Suprapubic skin (tissue), 4 donors: ENCODE measurements around the gene NAGA. TPM values are rescaled to one million over a fixed set of nuclear protein-coding genes. Genes with fewer than 3 reads are reported as not detected.

Experiments used
- DNase-seq, 2 donors: peaks; one replicate each; pipeline ENCODE4 v3.0.0-alpha.2; 2019; ENCODE audit warnings: low spot score in 2 of 2
- H3K27ac ChIP-seq: fragments of 200-600 bp; sonication (generic); one replicate; pipeline ENCODE4 v1.5.1; 2019
- H3K27me3 ChIP-seq: fragments of 200-600 bp; sonication (generic); one replicate; pipeline ENCODE4 v1.5.1; 2019
- H3K36me3 ChIP-seq: fragments of 200-600 bp; sonication (generic); one replicate; pipeline ENCODE4 v1.5.1; 2019
- H3K4me1 ChIP-seq: fragments of 200-600 bp; sonication (generic); one replicate; pipeline ENCODE4 v1.5.1; 2019
- H3K4me3 ChIP-seq: fragments of 200-600 bp; sonication (generic); one replicate; pipeline ENCODE4 v1.5.1; 2019; ENCODE audit warnings: mild to moderate bottlenecking
- H3K9me3 ChIP-seq: fragments of 200-600 bp; sonication (generic); one replicate; pipeline ENCODE4 v1.5.1; 2019
- EP300 ChIP-seq: sonication (generic); formaldehyde crosslinking; IDR thresholded peaks from one replicate; pipeline ENCODE4 v1.6.1; 2017; ENCODE audit warnings: antibody characterized with exemption
- POLR2A ChIP-seq, 2 donors: fragments of 450-650 bp; IDR thresholded peaks; one replicate each; pipeline ENCODE4 v1.6.1; 2017; ENCODE audit warnings: antibody characterized with exemption in 2 of 2, mild to moderate bottlenecking in 2 of 2, moderate library complexity in 2 of 2
- POLR2AphosphoS5 ChIP-seq, 3 donors: sonication (generic); formaldehyde crosslinking; IDR thresholded peaks; one replicate each; pipeline ENCODE4 v1.6.1; 2017; ENCODE audit warnings: antibody characterized with exemption in 3 of 3
- WGBS: methylation state at CpG from one replicate; pipeline ENCODE4 v1.1.5; 2018; 5-methylcytosine and 5-hydroxymethylcytosine counted together
- total RNA-seq, 4 donors: library from RNA; depleted of rRNA; stranded (reverse); fragments of >200 nt; gene quantifications; one replicate each; pipeline ENCODE4 v1.1.0, GENCODE V29; 2016
- TF ChIP-seq, protein P1 (sequence below), 2 donors: fragments of 200-600 bp in 1 of 2; fragments of 450-650 bp in 1 of 2; sonication (generic) in 1 of 2; IDR thresholded peaks; one replicate each; pipeline ENCODE4 v1.5.1; 2016 to 2019; ENCODE audit warnings: antibody characterized with exemption in 2 of 2, mild to moderate bottlenecking in 1 of 2, moderate library complexity in 1 of 2

NAGA gene
- total RNA-seq, 4 donors from 2014 or later = 20.9 to 25.9 (median 22.2) TPM

GRCh38 chr22:42077486-42078125, 7.0 kb upstream of the NAGA start:
- TF ChIP-seq POLR2AphosphoS5 (IDR thresholded peaks at IDR 0.05) (no peak), POLR2A (IDR thresholded peaks at IDR 0.05) (no peak)
- TF ChIP-seq, protein P1, sequence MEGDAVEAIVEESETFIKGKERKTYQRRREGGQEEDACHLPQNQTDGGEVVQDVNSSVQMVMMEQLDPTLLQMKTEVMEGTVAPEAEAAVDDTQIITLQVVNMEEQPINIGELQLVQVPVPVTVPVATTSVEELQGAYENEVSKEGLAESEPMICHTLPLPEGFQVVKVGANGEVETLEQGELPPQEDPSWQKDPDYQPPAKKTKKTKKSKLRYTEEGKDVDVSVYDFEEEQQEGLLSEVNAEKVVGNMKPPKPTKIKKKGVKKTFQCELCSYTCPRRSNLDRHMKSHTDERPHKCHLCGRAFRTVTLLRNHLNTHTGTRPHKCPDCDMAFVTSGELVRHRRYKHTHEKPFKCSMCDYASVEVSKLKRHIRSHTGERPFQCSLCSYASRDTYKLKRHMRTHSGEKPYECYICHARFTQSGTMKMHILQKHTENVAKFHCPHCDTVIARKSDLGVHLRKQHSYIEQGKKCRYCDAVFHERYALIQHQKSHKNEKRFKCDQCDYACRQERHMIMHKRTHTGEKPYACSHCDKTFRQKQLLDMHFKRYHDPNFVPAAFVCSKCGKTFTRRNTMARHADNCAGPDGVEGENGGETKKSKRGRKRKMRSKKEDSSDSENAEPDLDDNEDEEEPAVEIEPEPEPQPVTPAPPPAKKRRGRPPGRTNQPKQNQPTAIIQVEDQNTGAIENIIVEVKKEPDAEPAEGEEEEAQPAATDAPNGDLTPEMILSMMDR (IDR thresholded peaks at IDR 0.05) = no peak
- no peaks in the 10 kb centered on the region for H3K27me3 ChIP-seq
- peaks cover 12% of the 10 kb centered on the region for H3K36me3 ChIP-seq
- no peaks in the 10 kb centered on the region for H3K9me3 ChIP-seq
- H3K4me3 ChIP-seq = no peak overlapping the region
- WGBS = no CpG with 5 or more reads among the region's 21 CpGs
- peak in 1 of 2 donors; percentile 77 for DNase-seq
- peaks cover 60% of the 10 kb centered on the region for H3K4me1 ChIP-seq
- no peak overlapping the region for H3K27ac ChIP-seq

GRCh38 chr22:42076764-42077485, 6.3 kb upstream of the NAGA start:
- Histone ChIP-seq H3K36me3 (peaks cover 9% of the 10 kb centered on the region), H3K4me1 (peaks cover 59% of the 10 kb centered on the region), H3K4me3 (no peak overlapping the region), H3K27me3 (no peaks in the 10 kb centered on the region), H3K9me3 (no peaks in the 10 kb centered on the region), H3K27ac (no peak overlapping the region)
- WGBS = 89% methylated on average over 10 of the region's 20 CpGs
- DNase-seq = no peak
- no peak for TF ChIP-seq POLR2AphosphoS5 (IDR thresholded peaks at IDR 0.05)
- TF ChIP-seq EP300 = no peak
- TF ChIP-seq, protein P1 (IDR thresholded peaks at IDR 0.05) = no peak
- TF ChIP-seq POLR2A (IDR thresholded peaks at IDR 0.05) = no peak

GRCh38 chr22:42074846-42075676, 4.4 kb upstream of the NAGA start:
- Histone ChIP-seq H3K36me3 (peaks cover 9% of the 10 kb centered on the region), H3K9me3 (no peaks in the 10 kb centered on the region), H3K4me1 (peaks cover 55% of the 10 kb centered on the region), H3K4me3 (peak overlapping the region; percentile 69), H3K27me3 (no peaks in the 10 kb centered on the region), H3K27ac (peak overlapping the region; percentile 87)
- no peak for TF ChIP-seq POLR2A (IDR thresholded peaks at IDR 0.05)
- no peak for TF ChIP-seq EP300
- TF ChIP-seq, protein P1 (IDR thresholded peaks at IDR 0.05) = no peak
- no peak for TF ChIP-seq POLR2AphosphoS5 (IDR thresholded peaks at IDR 0.05)
- DNase-seq = peak in 1 of 2 donors; percentile 65
- WGBS = 54% methylated on average over 9 of the region's 9 CpGs

- Histone ChIP-seq H3K27ac (peak within 1 kb of the TSS; percentile 87), H3K36me3 (peaks cover 9% of the 10 kb centered on the region), H3K27me3 (no peaks in the 10 kb centered on the region), H3K9me3 (no peaks in the 10 kb centered on the region), H3K4me1 (peaks cover 61% of the 10 kb centered on the region), H3K4me3 (peak within 1 kb of the TSS; percentile 69)
- WGBS = under 1% methylated on average over 37 of the region's 55 CpGs
- TF ChIP-seq, protein P1 (IDR thresholded peaks at IDR 0.05) = peak; percentile 30 to 41
- no peak for TF ChIP-seq POLR2AphosphoS5 (IDR thresholded peaks at IDR 0.05)
- DNase-seq = peak; percentile 80 to 82
These were observed 3.7 kb upstream of the NAGA start, which contains the start of gene PHETA2 for GRCh38 chr22:42074132-42074811. PHETA2 (plus strand) TSS chr22:42074248; CDS start chr22:42077294, 3,046 bp downstream.
